GM19023 (cell line): ENCODE results near the gene RAB4A.
"Not testable (repeated sequence)": the region's sequence is repeated elsewhere in the genome, so short reads cannot be mapped to it uniquely, and the experiment has no call there.

Experiments used
- ATAC-seq: cut with Tn5 transposase; IDR thresholded peaks from one replicate; pipeline ENCODE4 v1.9.1; 2021; ENCODE audit warnings: mild to moderate bottlenecking, moderate library complexity; ENCODE audit not compliant: unreplicated experiment

Gene RAB4A

DNA sequence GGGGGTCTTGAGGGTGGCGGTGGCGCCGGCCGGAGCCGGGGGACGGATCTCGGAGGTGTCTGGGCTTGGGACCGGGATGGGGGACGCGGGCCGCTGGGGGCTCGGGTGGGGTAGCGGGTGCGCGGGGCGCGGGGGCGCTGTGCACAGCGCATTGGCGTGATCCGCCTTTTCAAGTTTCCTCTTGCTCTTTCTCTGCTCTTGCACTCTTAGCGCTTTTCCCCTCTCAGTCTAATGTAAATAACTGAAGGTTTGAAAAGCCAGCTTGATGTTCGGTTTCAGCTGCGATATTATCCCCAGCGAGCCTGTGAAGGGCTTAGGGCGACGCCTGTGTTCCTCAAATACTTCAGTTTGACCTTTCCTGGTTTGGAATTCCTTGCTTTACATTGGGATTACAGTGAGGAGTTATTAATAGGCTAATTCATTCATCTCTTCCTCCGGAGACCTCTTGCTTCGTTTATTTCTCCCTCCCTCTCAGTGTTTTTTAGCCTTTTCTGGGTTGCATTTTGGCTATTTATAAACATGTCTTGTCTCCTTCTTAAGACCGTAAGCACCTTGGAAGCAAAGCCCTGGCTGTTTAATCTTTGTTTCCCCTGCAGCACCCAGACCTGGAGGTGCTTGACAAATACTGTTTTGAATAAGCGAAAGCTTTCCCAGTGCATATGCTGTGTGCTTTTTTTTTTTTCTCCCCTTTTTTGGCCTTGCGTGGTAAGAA, 693 bp downstream of the RAB4A start:
- ATAC-seq = peak; percentile 62

DNA sequence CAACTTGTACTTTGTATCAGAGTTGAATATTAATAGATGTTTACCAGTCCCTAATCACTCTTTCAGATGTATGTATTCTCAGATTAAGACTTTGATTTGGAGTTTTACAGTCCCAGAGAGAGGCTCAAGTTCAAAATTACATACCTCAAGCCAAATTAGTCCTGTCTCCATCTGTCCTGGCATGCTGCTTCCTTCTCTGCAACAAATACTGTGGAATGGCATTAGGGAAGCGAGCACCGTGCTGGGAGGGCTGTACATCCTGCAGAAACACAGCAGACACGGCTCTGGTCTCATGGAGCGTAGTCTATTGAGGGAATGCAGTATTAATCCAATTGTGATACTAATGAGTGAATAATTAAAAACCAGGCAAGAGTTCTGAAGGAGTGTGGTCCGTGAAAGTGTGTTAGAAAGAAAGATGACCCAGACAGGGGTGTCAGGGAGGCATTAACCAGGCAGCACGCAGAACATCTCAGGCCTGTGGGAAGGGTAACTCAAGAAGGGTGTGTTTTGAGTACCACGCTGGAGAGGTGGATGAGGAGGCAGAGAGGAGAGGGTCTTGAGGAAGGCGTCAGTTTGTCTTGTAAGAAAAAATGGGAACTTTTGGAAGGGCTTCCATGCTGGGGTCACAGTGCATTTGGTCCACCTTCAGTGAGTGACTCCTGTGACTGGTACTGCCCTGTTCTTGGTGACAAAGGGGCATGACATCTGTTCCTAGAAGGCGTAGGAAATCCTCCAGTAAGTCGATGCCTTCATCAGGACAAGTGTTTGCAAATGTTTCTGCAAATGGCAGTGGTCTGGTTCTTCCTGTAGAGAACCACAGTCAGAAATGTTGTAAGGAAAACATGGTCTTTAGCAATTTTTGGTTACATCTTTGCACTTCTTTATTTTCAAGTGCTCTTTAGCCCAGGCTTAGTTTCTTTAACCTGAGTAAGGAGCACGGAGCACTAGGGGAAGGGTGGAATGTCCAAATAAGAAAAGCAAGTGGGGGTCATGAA, 1.6 kb downstream of the RAB4A start:
- no peak for ATAC-seq

DNA sequence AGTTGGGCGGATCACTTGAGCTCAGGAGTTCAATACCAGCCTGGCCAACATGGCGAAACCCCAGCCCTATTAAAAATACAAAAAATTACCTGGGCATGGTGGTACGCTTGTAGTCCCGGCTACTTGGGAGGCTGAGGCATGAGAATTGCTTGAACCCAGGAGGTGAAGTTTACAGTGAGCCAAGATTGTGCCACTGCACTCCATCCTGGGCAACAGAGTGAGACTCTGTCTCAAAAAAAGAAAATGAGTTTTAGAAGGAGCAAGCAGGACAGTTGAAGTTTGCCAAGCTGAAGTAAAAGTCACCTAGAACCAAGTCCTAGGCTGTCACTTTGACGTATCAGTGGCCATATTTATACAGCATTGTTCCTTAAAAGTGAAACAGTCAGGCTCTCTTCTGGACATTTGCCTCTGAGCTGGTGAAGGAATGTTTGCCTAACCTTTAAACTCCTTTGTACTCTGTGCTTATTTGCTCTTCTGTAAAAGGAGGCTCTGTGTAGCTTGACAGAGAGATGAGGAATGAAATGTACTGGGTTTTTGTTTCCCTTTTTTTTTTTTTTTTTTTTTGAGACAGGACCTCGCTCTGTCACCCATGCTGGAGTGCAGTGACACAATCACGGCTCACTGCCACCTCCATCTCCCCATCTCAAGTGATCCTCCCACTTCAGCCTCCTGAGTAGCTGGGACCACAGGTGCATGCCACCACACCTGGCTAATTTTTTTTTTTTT, 2.8 kb downstream of the RAB4A start:
- ATAC-seq = no peak

DNA sequence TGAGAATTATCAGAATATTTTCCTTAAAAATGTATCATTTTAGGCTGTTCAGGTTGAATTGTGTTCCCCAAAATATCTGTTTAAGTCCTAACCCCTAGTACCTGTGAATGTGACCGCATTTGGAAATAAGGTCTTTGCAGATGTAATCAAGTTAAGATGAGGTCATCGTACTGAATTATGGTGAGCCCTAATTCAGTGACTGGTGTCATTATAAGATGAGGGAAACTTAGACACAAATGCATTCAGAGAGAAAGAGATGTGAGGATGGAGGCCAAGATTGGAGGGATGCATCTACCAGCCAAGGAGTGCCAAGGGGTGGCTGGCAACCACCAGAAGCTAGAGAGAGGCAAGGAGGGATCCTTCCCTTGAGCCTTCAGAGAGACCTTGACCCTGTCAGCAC, 4.1 kb downstream of the RAB4A start:
- ATAC-seq = no peak

DNA sequence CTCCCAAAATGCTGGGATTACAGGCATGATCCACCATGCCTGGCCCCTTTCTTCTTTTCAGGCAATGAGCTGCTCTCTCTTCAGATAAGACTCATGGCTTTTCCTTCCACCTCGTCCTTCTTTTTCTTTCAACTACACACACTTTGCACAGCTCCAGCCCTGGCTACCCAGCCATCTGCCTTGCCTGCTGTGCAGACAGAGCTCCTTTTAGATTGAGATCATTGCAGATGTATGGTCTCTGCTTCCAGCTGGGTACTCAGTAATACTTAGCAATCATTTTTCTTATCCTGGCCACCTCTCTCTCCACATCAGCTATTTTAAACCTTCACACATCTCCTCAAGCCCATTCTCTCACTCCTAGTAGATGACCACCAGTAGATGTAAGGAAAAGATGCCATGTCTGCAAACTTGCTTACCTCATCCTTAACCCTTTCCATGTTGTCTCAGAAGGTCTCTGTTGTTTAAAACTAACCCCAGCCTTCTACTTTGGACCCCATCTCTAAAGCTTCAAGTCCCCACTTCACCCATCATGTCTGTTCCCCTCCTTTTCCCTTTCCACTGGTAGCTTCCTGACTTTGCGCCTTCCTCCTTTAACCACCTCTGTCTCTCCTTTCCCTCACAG, 7.3 kb downstream of the RAB4A start:
- no peak for ATAC-seq

DNA sequence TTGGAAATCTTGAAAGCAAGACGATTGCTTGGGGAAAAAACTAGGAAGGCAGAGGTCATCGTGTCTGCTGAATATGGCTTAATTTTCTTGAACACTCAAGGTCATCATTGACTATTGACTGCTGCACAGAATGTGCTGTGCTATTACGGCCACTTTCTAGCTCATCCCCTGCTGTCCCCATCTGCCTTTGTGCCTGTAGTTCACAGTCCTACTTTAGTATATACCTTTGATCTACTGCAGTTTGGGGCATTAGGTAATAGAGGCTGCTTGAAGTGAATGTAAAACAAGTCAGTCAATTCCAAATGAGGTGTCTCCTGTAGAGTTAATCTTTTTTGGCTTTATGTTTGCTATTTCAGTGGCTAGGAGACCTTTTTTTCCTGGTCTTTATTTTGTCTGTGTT, 8.3 kb downstream of the RAB4A start:
- ATAC-seq = no peak

DNA sequence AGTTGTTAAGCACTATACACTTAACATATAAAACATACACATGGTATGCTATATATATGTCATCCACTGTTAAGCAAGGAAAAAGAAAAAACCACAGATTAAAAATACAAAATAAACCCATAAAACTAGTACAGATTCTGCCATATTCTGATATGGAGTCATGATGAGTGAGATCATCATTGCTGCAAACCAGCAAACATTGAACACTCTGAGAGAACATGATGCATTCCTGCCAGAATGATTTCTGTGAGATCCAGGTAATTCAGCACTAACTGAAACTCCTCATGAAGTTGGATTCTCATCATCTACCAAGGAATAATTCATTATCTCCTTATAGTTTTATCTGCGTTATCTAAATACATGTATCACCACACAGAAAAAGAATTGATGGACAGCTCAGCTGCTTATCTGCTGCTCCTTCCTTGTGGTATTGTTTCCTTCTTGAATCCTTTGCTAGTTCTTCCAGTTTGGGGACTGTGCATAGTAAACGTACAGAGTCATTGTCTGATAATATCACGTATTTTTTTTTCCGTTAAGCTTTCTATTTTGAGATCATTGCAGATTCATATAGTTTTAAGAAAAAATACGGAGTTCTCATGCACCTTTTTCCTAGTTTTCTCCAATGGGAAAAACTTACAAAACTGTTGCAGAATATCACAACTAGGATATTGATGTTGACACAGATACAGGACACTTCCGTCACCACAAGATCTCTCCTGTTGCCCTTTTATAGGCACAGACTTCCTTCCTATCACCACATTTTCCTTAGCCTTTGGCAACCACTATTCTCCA, 9.3 kb downstream of the RAB4A start:
- ATAC-seq = no peak

DNA sequence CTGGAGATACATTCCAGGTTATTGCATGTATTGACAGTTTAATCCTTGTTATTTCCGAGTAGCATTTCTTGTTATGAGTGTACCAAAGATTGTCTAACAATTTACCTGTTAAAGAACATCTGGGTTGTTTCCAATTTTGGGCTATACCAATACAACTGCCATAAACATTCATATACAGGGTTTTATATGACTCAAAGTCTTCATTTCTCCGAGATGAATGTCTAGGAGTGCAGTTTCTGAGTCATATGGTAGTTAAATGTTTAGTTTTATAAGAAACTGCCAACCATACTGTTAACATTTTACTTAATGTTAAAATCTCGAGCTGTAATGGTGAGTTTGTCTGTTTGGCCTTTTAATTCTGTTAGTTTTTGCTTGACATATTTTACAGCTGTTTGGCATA, 10.0 kb downstream of the RAB4A start:
- ATAC-seq = no peak

DNA sequence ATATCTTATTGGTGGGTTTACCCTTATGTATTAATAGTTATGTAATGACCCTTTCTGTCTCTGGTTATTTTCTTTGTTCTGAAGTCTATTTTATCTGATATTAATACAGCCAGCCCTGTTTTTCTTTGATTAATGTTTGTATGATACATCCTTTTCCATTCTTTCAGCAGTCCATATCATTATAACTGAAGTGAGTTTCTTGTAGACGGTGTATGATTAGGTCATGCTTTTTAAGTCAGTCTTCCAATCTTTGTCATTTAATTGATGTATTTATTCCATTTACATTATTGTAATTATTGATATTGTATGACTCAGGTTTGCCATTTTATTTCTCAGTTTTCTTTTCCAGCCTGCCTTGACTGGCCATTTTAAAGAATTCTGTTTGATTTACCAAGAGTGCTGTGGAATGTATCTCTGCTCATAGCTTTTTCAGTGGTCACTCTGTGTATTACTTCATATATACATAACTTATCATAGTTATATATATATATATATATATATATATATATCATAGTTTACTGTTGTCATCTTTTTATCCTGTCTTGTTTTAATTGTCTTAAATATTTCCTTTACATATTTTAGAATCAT, 10.5 kb downstream of the RAB4A start:
- no peak for ATAC-seq

DNA sequence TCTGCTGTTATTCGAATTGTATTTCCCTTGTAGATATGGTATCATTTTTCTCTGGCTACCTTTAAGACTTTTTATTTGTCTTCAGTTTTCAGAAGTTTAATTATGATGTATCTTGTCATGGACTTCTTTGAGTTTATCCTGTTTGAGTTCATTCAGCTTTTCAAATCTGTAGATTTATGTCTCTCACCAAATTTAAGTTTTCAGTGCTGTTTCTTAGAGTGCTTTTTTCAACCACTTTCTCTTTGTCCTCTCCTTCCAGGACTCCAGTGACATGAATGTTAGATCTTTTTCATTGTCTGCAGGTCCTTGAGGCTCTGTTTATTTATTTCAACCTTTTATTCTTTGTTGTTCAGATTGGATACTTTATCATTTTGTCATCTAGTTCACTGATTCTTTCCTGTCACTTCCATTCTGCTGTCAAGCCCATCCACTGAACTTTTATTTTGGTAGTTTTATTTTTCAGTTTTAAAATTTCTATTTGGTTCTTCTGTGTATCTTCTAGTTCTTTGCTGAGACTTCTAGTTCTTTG, 11.4 kb downstream of the RAB4A start:
- no peak for ATAC-seq

DNA sequence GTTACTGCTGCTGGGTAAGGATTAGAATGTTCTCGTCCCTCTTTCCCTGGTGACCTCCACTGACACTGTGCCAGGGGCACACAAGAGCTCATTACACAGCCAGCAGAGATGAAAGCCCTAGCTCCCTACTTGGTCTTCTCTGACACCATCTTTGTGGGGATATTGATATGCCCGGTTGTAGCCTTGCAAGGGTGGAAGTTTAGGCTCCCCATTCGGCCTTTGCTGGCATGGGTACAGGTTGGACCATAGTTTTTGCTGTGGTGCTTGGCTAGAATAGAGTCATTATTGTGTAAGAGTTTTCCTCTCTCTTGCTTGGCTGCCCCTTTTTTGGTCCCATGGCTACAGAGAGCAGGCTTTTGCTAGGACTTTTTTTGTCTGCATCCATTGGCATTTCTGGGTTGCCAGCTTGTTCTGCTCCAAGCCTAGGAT, 12.3 kb downstream of the RAB4A start:
- ATAC-seq = no peak

DNA sequence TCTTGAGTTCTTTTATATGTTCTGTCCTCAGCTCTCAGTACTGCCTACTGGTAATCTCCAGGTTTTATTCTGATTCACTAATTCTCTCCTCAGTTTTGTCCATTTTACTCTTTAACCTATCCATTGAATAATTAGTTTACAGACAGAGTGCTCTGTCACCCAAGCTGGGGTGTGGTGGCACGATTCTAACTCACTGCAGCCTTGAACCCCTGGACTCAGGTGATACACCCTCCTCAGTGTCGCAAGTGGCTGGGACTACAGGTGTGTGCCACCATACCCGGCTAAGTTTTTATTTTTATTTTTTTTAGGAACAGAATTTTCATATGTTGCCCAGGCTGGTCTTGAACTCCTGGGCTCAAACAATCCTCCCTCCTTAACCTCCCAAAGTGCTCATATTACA, 14.0 kb downstream of the RAB4A start:
- ATAC-seq = no peak

DNA sequence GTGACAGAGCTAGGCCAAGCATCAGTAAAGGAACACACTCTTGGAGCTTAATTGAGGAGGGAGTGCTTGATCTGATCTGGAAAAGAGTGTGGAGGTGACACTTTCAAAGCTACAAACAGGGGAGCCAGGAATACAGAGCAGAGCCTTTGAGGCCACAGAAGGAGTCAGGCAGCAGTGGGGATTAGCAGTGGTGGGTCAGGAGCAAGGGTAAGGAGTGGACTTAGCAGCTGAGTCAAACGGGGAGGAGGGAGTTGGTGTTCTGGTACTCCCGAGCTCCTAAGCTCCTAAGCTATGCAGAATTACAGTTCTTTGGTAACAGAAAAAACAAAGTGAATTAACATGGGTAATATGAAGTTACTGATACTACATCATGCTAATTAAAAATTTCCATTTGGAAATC, 14.5 kb downstream of the RAB4A start:
- ATAC-seq = no peak

DNA sequence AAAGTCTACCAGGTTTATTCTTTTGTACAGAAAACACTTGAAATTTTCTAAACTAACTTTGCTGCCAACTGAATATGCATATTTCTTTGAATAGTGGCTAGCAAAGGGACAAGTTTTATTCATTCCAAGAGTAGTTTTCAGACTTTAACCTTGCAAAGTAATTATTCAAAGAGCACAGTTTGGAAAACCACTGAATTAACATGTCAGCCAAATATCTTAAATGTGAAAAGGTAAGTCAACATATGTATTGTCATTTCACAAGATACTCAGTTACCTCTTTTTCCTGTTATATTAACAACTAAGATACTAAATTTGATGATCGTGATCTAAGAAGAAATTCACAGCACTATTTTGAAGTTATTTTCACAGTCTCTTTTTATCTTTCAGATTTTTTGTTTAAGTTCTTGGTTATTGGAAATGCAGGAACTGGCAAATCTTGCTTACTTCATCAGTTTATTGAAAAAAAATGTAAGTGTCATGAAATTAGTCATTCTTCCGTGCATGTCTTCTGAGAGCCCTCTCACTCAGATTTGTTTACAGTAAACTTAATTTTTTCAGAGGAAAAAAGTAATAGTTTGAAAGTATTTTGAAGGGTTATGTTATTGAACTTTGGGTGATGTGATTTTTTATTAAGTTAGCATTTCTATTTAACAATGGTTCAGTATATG, 15.3 kb downstream of the RAB4A start:
- no peak for ATAC-seq

DNA sequence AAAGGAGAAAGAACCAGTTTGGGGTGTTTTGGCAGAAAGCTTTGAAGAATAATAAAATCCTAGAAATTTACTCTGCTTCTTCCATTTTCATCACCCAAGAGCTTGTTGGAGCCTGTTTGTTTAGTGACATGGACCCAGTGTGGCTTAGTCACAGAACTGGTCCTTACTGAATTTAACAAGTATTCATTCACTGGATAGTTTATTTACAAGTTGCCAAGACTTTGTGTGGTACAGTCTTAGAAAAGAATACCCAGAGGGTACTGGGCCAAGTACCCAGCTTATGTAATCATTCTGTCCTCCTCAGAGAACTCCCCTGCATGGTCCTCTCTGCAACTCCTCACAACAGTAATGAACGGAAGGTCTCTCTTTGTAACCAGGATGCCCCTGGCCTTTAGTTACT, 16.4 kb downstream of the RAB4A start:
- ATAC-seq = no peak

DNA sequence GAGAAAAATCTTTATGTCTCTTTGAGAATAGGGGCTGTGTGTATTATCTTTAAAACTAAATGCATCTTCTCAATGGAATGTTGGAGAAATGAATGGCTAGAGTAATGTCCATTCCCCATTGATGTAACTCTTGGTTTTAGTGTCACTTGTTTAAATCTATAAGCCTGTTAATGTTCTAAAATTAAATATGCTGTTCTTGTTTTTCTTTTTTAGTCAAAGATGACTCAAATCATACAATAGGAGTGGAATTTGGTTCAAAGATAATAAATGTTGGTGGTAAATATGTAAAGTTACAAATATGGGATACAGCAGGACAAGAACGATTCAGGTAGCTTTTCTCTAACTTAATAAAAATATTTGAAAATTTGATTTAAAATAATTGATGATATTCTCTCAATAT, 17.6 kb downstream of the RAB4A start:
- no peak for ATAC-seq

DNA sequence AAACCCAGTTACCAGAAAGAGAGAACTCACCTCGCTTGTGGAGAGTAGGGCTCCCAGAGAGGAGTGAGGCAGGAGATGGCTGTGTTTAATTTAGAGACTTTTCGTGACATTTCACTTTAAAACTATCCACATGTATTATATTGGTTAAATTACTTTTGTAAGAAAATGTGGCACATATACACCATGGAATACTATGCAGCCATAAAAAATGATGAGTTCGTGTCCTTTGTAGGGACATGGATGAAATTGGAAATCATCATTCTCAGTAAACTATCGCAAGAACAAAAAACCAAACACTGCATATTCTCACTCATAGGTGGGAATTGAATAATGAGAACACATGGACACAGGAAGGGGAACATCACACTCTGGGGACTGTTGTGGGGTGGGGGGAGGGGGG, 20.8 kb downstream of the RAB4A start:
- ATAC-seq = not testable (repeated sequence)

DNA sequence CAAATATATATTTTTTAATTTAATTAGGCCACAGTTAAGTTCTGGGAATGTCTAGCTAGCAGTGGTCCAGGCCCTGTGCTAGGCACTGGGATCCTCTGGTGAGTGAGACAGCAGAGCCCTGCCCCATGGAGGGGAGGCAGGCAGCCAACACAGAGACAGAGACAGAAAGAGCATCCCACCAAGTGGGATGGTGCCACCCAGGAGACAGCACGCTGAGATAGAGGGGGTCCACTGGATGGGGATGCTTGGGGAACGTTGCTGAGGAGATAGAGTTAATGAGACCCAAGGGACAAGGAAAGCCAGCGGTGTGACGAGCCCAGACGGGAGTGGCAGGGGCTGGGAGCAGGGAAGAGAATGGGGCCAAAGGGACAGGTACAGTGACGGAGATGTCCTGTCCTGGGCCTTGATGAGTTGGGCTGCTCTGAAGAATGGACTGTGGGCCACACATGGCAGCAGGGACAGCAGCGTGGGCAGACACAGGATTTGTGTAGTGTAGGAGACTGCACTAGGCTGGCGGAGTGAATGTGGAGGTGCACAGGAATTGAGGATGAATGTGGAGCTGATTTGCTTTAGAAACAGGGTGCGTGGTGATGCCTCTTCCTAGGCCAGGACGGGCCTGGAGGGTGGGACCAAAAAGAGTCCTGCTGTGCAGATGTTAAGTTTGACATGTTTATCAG, 22.8 kb downstream of the RAB4A start:
- no peak for ATAC-seq
